H9 (cell line): ENCODE measurements around the gene SRGAP1. TPM values are rescaled to one million over a fixed set of nuclear protein-coding genes. Genes with fewer than 3 reads are reported as not detected.

ENCODE experiments used
- DNase-seq: peaks from one replicate; pipeline ENCODE4 v3.0.0-alpha.2; 2017
- H2AFZ ChIP-seq: one replicate; pipeline ENCODE4 v1.6.1; 2013; ENCODE audit warnings: mild to moderate bottlenecking, low read length, control low read depth, moderate library complexity
- H2AK5ac ChIP-seq: 2 replicates; pipeline ENCODE4 v1.6.1; 2013; ENCODE audit warnings: low read length, control low read depth, mixed read lengths; ENCODE audit not compliant: insufficient read length
- H2BK120ac ChIP-seq: one replicate; pipeline ENCODE4 v1.6.1; 2013; ENCODE audit warnings: low read depth, mild to moderate bottlenecking, low read length, control low read depth, inconsistent platforms; ENCODE audit not compliant: poor library complexity, severe bottlenecking
- H2BK12ac ChIP-seq: 2 replicates; pipeline ENCODE4 v1.6.1; 2013; ENCODE audit warnings: low read length, control low read depth, mixed read lengths, low read depth; ENCODE audit not compliant: insufficient read length
- H2BK15ac ChIP-seq: 2 replicates; pipeline ENCODE4 v1.6.1; 2013; ENCODE audit warnings: low read depth, low read length, control low read depth
- H2BK20ac ChIP-seq: one replicate; pipeline ENCODE4 v1.6.1; 2013; ENCODE audit warnings: low read depth, mild to moderate bottlenecking, low read length, control low read depth, inconsistent platforms; ENCODE audit not compliant: poor library complexity, severe bottlenecking
- H2BK5ac ChIP-seq: 2 replicates; pipeline ENCODE4 v1.6.1; 2013; ENCODE audit warnings: low read length, control low read depth, mixed read lengths; ENCODE audit not compliant: insufficient read length
- H3K14ac ChIP-seq: 2 replicates; pipeline ENCODE4 v1.6.1; 2013; ENCODE audit warnings: low read length, control low read depth; ENCODE audit not compliant: insufficient read depth
- H3K18ac ChIP-seq: 2 replicates; pipeline ENCODE4 v1.6.1; 2013; ENCODE audit warnings: low read depth, mild to moderate bottlenecking, mixed read lengths, low read length, control low read depth; ENCODE audit not compliant: insufficient read length
- H3K23ac ChIP-seq: 2 replicates; pipeline ENCODE4 v1.6.1; 2013; ENCODE audit warnings: low read length, control low read depth, mixed read lengths, low read depth; ENCODE audit not compliant: insufficient read length
- H3K23me2 ChIP-seq: 2 replicates; pipeline ENCODE4 v1.6.1; 2013; ENCODE audit warnings: low read depth, mild to moderate bottlenecking, mixed read lengths, low read length, control low read depth; ENCODE audit not compliant: insufficient read length, poor library complexity, severe bottlenecking
- H3K27ac ChIP-seq: 2 replicates; pipeline ENCODE4 v1.5.1; 2013; ENCODE audit warnings: low read length, control low read depth, mixed read lengths, low read depth; ENCODE audit not compliant: insufficient read length
- H3K27me3 ChIP-seq: 2 replicates; pipeline ENCODE4 v1.6.1; 2013; ENCODE audit warnings: low read length, control low read depth, inconsistent platforms; ENCODE audit not compliant: insufficient read depth
- H3K4ac ChIP-seq: 2 replicates; pipeline ENCODE4 v1.6.1; 2013; ENCODE audit warnings: low read depth, mild to moderate bottlenecking, control low read depth, inconsistent platforms, low read length, moderate library complexity
- H3K4me1 ChIP-seq: 2 replicates; pipeline ENCODE4 v1.6.1; 2013; ENCODE audit warnings: low read length, control low read depth, inconsistent platforms; ENCODE audit not compliant: insufficient read depth
- H3K4me2 ChIP-seq: 2 replicates; pipeline ENCODE4 v1.6.1; 2013; ENCODE audit warnings: low read length, control low read depth, mixed read lengths; ENCODE audit not compliant: insufficient read length, insufficient read depth
- H3K56ac ChIP-seq: 2 replicates; pipeline ENCODE4 v1.6.1; 2013; ENCODE audit warnings: low read depth, mild to moderate bottlenecking, mixed read lengths, low read length, control low read depth; ENCODE audit not compliant: insufficient read length
- H3K79me1 ChIP-seq: 2 replicates; pipeline ENCODE4 v1.6.1; 2013; ENCODE audit warnings: low read depth, mild to moderate bottlenecking, moderate library complexity, low read length, control low read depth, inconsistent platforms; ENCODE audit not compliant: insufficient read depth, poor library complexity, severe bottlenecking
- H3K79me2 ChIP-seq: 2 replicates; pipeline ENCODE4 v1.6.1; 2013; ENCODE audit warnings: low read length, control low read depth, inconsistent platforms; ENCODE audit not compliant: insufficient read depth
- H3K9ac ChIP-seq: 2 replicates; pipeline ENCODE4 v1.6.1; 2013; ENCODE audit warnings: low read length, control low read depth, mixed read lengths; ENCODE audit not compliant: insufficient read length; ENCODE audit errors: extremely low read depth
- H3K9me3 ChIP-seq: one replicate; pipeline ENCODE4 v1.6.1; 2013; ENCODE audit warnings: low read depth, low read length, inconsistent platforms; ENCODE audit not compliant: control insufficient read depth
- H3T11ph ChIP-seq: one replicate; pipeline ENCODE4 v1.6.1; 2013; ENCODE audit warnings: mild to moderate bottlenecking, low read length, control low read depth, inconsistent platforms
- H4K20me1 ChIP-seq: one replicate; pipeline ENCODE4 v1.6.1; 2013; ENCODE audit not compliant: control insufficient read depth, insufficient read length, insufficient read depth
- H4K5ac ChIP-seq: 2 replicates; pipeline ENCODE4 v1.6.1; 2013; ENCODE audit warnings: low read depth, mild to moderate bottlenecking, mixed read lengths, low read length, control low read depth; ENCODE audit not compliant: insufficient read length
- H4K8ac ChIP-seq: replicated peaks from 2 replicates; pipeline ENCODE4 v1.6.1; 2013; ENCODE audit warnings: low read length, control low read depth, mixed read lengths, low read depth; ENCODE audit not compliant: insufficient read length
- H4K91ac ChIP-seq: 2 replicates; pipeline ENCODE4 v1.6.1; 2013; ENCODE audit warnings: low read depth, mild to moderate bottlenecking, moderate library complexity, mixed read lengths, low read length, control low read depth; ENCODE audit not compliant: insufficient read length
- H3K27ac Mint-ChIP-seq, 3 experiments: 2 replicates in 2 of 3; 3 replicates in 1 of 3; pipeline ENCODE4 v1.8.0; 2020 to 2021; ENCODE audit warnings: mixed read lengths in 3 of 3, mild to moderate bottlenecking in 1 of 3, moderate library complexity in 1 of 3
- H3K27me3 Mint-ChIP-seq: 2 replicates; pipeline ENCODE4 v1.8.0; 2021; ENCODE audit warnings: low read depth, mild to moderate bottlenecking, moderate library complexity, mixed read lengths
- H3K36me3 Mint-ChIP-seq, 3 experiments: 2 replicates in 2 of 3; 3 replicates in 1 of 3; pipeline ENCODE4 v1.8.0; 2020 to 2021; ENCODE audit warnings: low read depth in 3 of 3, mixed read lengths in 3 of 3; ENCODE audit not compliant: insufficient read depth in 1 of 3
- H3K4me1 Mint-ChIP-seq, 2 experiments: 2 replicates each; pipeline ENCODE4 v1.8.0; 2020; ENCODE audit warnings: mixed read lengths in 2 of 2
- H3K4me3 Mint-ChIP-seq, 2 experiments: 2 replicates in 1 of 2; 3 replicates in 1 of 2; pipeline ENCODE4 v1.8.0; 2020 to 2021; ENCODE audit warnings: mild to moderate bottlenecking in 2 of 2, mixed read lengths in 2 of 2, moderate library complexity in 1 of 2
- H3K9me3 Mint-ChIP-seq, 2 experiments: 2 replicates in 1 of 2; 3 replicates in 1 of 2; pipeline ENCODE4 v1.8.0; 2020; ENCODE audit warnings: mild to moderate bottlenecking in 2 of 2, mixed read lengths in 2 of 2, moderate library complexity in 1 of 2
- WGBS: extraction: QIAGEN DNeasy Blood & Tissue Kit; methylation state at CpG from one replicate; pipeline ENCODE4 v1.1.7; 2013; ENCODE audit warnings: missing lambda C conversion rate, low lambda C conversion rate, mixed read lengths; ENCODE audit not compliant: insufficient read length; ENCODE audit errors: extremely low coverage; 5-methylcytosine and 5-hydroxymethylcytosine counted together
- total RNA-seq: library from RNA; stranded (reverse); gene quantifications from 2 replicates; pipeline ENCODE4 v1.2.1, GENCODE V29; 2021
- TF ChIP-seq, protein P1 (sequence below): fragments of 200-600 bp; sonication (generic); conservative IDR thresholded peaks from 3 replicates; pipeline ENCODE4 v1.8.0; 2021; ENCODE audit warnings: antibody characterized with exemption, mild to moderate bottlenecking

The SRGAP1 gene
- total RNA-seq, 1 experiment from 2014 or later, result 4.8 TPM

DNA sequence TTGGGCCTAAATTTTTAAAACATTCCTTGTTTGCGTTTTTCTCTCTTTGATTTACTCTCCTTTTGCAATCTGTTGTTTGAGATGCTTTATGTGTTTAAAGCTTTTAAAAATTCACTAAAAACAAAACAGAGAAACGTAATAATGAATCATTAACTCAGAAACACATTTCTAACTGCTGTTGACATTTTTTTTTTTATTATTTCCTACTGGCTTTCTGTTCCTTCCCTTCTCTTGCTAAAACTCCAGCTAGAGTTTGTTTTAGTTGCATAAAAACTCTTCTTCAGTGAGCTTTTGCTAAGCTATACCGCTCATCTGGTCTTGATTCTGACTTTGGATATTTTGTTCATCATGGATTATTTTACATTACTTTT, 29.0 kb upstream of the SRGAP1 start:
- H3K4ac ChIP-seq, result no peak overlapping the region
- no peak overlapping the region for H3K27ac ChIP-seq
- H3K79me1 ChIP-seq, result no peaks in the 10 kb centered on the region
- H2AFZ ChIP-seq, result no peak overlapping the region
- no peak overlapping the region for H3K56ac ChIP-seq
- H3K4me3 Mint-ChIP-seq, result no peak overlapping the region
- H3K27me3 ChIP-seq, result no peaks in the 10 kb centered on the region
- no peak overlapping the region for H2BK15ac ChIP-seq
- H3K27ac Mint-ChIP-seq, result no peak overlapping the region
- H3K9ac ChIP-seq, result no peak overlapping the region
- no peaks in the 10 kb centered on the region for H3K79me2 ChIP-seq
- no peaks in the 10 kb centered on the region for H3K23me2 ChIP-seq
- H4K91ac ChIP-seq, result no peak overlapping the region
- no CpG with 5 or more reads among the region's 3 CpGs for WGBS
- no peaks in the 10 kb centered on the region for H3K9me3 ChIP-seq
- H4K8ac ChIP-seq, result no peak overlapping the region
- H3K4me1 ChIP-seq, result no peaks in the 10 kb centered on the region
- no peaks in the 10 kb centered on the region for H3K27me3 Mint-ChIP-seq
- H3K9me3 Mint-ChIP-seq, result no peaks in the 10 kb centered on the region; a peak in 1 of 5 replicates
- no peak overlapping the region for H3K18ac ChIP-seq
- no peak overlapping the region for H2BK12ac ChIP-seq
- no peak overlapping the region for H4K5ac ChIP-seq
- peaks cover 0 to 7% of the 10 kb centered on the region in 2 experiments; a peak in 2 of 4 replicates for H3K4me1 Mint-ChIP-seq
- no peak overlapping the region for H2BK20ac ChIP-seq
- H4K20me1 ChIP-seq, result no peaks in the 10 kb centered on the region
- H3K4me2 ChIP-seq, result no peak overlapping the region
- H3K23ac ChIP-seq, result no peak overlapping the region
- no peaks in the 10 kb centered on the region; a peak in 1 of 7 replicates for H3K36me3 Mint-ChIP-seq
- H3K14ac ChIP-seq, result no peak overlapping the region
- DNase-seq, result no peak
- no peak overlapping the region for H2BK5ac ChIP-seq
- no peak overlapping the region for H2BK120ac ChIP-seq
- no peak overlapping the region for H3T11ph ChIP-seq
- H2AK5ac ChIP-seq, result no peak overlapping the region
- TF ChIP-seq, protein P1, sequence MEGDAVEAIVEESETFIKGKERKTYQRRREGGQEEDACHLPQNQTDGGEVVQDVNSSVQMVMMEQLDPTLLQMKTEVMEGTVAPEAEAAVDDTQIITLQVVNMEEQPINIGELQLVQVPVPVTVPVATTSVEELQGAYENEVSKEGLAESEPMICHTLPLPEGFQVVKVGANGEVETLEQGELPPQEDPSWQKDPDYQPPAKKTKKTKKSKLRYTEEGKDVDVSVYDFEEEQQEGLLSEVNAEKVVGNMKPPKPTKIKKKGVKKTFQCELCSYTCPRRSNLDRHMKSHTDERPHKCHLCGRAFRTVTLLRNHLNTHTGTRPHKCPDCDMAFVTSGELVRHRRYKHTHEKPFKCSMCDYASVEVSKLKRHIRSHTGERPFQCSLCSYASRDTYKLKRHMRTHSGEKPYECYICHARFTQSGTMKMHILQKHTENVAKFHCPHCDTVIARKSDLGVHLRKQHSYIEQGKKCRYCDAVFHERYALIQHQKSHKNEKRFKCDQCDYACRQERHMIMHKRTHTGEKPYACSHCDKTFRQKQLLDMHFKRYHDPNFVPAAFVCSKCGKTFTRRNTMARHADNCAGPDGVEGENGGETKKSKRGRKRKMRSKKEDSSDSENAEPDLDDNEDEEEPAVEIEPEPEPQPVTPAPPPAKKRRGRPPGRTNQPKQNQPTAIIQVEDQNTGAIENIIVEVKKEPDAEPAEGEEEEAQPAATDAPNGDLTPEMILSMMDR, result no peak
